Effector CD4-positive, alpha-beta T cell (primary cell): ENCODE measurements around the gene MYCBPAP.

Source experiments
- DNase-seq: peaks from one replicate; pipeline ENCODE4 v3.0.0-alpha.2; 2020

MYCBPAP gene

DNA sequence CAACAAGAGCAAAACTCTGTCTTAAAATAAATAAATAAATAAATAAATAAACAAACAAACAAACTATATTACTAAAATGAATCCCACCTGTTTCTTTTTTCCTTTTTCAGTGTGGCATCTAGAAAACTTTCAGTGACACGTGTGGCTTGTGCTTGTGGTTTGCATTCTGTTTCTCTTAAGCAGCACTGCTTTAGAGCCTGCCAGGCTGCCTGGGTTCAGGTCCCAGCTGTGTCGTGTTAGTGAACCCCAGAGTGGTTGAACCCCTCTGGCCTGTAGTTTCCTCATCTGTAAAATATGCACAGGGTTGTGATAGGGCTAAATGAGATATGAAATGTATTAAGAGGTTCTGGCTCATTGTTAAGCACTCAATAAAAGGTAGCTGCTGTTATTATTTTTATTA, 12.2 kb downstream of the MYCBPAP start:
- DNase-seq = no peak

- DNase-seq = no peak
These were observed 13.3 kb downstream of the MYCBPAP start for GRCh38 chr17:50521514-50521913.

DNA sequence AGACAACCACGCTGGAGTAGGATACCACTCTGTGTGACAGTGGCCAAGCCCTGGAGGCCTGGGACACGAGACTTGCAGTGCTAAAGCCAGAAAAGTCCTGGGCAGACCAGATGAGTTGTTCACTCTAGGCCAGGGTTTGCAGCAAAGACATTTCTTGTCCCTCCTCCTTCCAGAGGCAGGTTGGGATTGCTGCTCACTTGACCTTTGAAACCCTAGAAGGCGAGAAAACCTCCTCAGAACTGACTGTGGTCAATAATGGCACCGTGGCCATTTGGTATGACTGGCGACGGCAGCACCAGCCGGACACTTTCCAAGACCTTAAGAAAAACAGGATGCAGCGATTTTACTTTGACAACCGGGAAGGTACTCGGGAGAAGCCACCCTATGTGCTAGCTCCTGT, 14.5 kb downstream of the MYCBPAP start:
- DNase-seq = no peak

GRCh38 chr17:50523208-50523607, 15.0 kb downstream of the MYCBPAP start:
- DNase-seq = no peak

DNA sequence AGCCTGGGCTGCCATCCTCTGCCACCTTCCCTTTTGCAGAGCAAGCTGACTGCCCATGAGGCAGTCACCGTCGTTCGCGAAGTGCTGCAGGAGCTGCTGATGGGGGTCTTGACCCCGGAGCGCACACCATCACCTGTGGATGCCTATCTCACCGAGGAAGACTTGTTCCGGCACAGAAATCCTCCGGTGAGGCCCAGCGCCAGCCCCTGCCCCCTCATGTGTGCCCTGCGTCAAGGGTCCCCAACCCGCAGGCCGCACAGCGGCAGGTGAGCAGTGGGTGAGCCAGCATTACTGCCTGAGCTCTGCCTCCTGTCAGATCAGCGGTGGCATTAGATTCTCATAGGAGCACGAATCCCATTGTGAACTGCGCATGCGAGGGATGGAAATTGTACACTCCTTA, 16.6 kb downstream of the MYCBPAP start:
- DNase-seq = no peak

- no peak for DNase-seq
These were observed 19.0 kb downstream of the MYCBPAP start for GRCh38 chr17:50527155-50527762.

DNA sequence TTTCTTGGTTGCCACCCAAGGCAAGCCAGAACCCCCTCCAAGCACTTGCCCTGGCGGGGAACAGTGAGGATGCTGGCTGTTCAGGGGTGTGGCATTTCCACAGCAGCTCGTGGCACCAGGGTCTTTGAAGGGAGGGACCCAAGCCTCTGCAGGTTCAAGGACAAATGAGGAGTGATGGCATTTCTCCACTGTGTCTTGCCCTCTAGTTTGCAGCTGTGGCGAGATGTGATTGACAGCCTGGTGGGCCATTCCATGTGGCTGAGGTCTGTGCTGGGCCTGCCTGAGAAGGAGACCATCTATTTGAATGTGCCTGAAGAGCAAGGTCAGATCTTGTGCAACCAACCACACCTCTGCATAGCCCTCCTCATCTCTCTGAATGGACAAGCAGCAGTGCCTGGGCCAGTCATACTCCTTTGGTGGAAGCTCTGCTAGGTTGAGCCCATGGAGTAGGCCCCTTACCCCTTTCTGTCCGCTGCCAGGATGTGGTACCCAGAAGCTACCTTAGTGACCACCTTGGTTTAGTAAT, 19.8 kb downstream of the MYCBPAP start:
- DNase-seq = no peak

DNA sequence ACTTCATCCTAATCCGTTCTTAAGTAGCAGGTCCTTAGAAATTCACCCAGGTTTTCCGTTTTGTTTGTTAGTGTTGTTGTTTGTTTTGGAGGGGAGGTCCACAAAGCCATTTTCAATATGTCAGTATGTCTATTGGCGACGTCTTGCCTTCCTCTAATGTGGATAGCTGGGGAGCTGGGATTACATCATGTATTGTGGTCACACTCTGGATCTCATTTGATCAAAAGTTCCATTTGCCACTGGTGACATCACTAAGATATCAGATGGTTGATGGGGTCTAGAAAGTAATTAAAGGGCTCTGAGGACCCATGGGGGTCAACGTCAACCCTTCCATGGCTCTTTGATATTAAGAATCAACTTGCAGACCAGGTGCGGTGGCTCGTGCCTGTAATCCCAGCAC, 21.6 kb downstream of the MYCBPAP start:
- no peak for DNase-seq

DNA sequence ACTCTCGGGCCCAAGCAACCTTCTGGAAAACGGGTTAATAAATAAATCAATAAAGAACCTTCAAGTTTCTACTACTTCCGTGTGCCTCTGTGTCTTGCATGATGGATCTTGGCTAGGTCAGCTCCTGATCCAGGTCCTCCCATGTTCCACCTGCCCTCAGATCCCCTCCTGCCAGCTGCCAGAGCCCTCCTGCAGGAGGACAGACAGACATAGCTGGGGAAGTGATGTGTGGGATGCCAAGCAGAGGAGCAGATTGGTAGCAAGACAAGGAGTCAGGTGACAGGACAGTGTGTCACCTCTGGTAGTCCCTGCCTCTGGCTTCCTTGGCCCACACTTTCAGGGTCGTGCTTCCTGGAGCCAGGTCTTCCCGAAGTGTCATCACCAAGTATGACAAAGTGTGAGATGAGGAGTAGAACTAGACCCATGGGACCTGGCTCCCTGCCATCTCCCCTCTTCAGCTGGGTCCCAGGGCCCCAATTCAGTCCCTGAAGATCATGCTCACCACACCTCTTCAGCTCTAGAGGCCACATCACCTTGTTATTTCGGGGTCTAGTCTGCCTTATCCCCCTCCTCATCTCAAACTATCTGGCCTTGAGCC, 23.3 kb downstream of the MYCBPAP start:
- DNase-seq = no peak

DNA sequence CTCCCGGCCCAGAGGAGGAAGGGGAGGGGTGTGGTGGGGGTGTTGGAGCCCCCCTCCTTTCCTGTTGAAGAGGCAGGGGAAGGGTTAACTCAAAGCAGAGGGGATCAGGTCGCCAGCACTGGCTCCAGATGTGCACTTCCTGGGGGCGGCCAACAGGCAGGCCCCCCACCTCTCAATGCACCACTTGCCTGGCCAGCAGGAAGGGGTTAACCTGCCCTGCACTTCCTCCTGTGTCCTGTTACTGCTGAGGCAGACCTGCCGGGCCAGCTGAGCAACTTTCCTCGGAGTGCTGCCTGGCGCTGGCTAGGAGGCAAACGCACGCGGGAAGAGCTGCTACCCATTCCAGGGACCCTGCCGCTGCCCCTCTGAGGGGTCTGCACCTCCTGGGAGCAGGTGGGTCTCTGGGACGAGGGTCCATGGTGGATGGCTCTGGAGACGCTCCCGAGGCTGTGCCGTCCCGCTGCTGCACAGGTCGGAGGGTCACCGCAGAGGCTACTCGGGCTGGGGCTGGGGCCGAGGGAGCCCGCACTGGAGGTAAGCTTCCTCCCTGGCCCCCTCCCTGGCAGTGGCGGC, 24.3 kb downstream of the MYCBPAP start, which contains the start of gene EPN3:
Gene EPN3 (plus strand): TSS at position 284 of the 573 bp plus-strand sequence. CDS start 3,822 bp downstream, outside the sequence.
- DNase-seq = no peak

GRCh38 chr17:50533185-50533584, 24.9 kb downstream of the MYCBPAP start:
- no peak for DNase-seq

- no peak for DNase-seq
These were observed 25.5 kb downstream of the MYCBPAP start for GRCh38 chr17:50533720-50534148.

DNA sequence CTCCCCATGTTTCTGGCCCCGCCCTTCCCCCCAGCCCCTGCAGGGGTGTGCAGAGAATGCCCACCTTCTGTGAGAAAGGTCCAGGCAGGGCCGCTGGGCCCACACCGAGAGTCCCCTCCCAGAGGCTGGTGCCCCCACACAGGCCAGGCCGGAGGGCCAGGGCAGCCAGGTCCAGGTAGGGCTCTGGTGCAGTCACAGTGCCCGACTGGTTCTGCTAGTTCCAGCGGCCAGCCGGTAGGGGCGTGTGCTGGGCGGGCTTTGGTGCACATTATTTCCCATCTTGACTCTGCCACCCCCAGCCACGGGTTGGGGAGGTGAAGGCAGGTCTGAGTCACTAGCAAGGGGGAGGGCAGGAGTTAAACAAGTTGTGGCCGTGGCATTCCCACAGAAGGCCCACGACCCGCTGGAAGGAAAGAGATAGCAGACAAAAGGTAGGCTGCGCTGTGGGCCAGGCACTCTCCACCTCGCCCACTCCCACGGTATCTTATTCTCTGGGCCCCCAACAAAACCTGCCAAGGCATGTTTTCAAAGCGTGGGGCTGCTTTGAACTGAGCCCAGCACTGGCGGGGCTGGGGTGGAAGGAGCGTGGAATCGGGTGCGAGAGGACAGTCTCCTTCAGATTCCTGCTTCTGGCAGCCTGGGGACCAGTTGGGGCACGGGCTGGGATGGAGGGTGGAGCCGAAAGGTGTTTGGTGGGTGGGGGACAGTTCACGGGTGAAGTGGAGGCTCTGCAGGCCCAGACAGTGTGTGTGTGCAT, 26.2 kb downstream of the MYCBPAP start:
- DNase-seq = no peak

DNA sequence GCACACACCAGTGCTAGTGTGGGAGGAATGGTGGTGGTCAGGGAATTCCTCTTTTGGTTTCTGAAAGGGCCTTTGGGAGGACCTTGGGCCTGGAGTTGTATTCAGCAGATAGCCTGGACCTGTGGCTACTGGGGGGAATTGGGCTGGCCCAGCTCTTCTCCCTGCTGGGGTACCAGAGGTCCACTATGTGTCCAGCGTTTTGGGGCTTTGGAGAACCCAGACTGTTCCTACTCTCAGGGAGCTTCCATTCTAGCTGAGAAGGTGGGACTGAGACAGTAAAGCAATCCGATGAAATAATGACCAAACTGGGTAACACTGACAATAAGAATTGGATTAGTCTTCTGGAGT, 26.7 kb downstream of the MYCBPAP start:
- DNase-seq = no peak

- no peak for DNase-seq
These were observed 27.2 kb downstream of the MYCBPAP start for GRCh38 chr17:50535407-50535806.

- DNase-seq = no peak
These were observed 28.7 kb downstream of the MYCBPAP start for GRCh38 chr17:50536683-50537646.

- DNase-seq = no peak
These were observed 29.7 kb downstream of the MYCBPAP start for GRCh38 chr17:50537721-50538548.

- DNase-seq = no peak
These were observed 30.5 kb downstream of the MYCBPAP start for GRCh38 chr17:50538549-50539410.

DNA sequence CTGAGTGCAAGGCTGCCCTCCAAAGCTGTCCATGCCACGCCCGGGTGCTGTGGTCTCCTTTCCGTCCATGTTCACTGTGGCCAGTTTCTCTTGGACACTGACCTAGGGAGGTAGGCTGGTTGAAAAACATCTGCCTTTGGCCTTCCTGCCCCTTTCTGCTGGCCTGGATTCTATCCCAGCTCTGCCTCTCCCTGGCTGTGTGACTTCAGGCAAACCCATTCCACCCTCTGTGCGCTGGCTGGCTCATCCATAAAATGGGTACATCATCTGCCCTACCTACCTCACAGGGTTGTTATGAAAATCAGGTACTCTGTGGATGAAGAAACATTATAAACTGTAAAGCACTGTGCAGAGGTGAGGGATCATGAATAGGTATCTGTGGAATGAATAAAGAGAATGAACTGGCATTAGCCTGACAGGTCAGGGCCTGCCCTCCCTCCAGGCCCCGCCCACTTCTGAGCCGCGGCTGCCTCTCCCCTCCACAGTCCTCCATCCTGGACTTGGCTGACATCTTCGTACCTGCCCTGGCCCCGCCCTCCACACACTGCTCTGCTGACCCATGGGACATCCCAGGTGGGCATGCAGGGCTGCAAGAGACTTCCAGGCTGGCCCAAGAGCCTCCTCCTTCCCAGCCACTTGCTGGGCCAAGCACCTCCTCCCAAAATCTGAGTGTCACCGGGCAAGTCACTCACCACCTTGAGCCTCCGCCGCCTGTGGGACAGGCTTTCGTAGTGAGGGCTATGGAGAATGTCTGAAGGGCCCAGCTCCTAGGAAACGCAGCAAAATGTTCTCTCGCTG, 31.7 kb downstream of the MYCBPAP start:
- DNase-seq = no peak
